ENCODE data around the gene HYKK. TPM values are rescaled to one million over a fixed set of nuclear protein-coding genes. Genes with fewer than 3 reads are reported as not detected.

The HYKK gene
- total and polyA plus RNA-seq, 9 of the 15 experiments (the other 6 are each of a cell fraction or from before 2014, with no cell fraction given): 1.9 to 6.1 (median 4.3) TPM

- ChIA-PET CTCF (ENCODE audit: low intra/inter-chr PET ratio) (no interaction called here), POLR2A (no interaction called here)
- DNase-seq (ENCODE audit: extremely low read depth in 1 of 4, low spot score in 3 of 4) (no peak), ATAC-seq (no peak), FAIRE-seq (peak; percentile 51)
- BruUV-seq (replicated peaks): no TSS peak
- H4K20me1 ChIP-seq (replicated peaks; ENCODE audit: control insufficient read depth, insufficient read depth, low read length): no peaks in the 10 kb centered on the region
- intact Hi-C loops (cut with micrococcal nuclease) (no loop called here), in situ Hi-C loops (cut with MboI) (no loop called here)
- no peak overlapping the region for H3K4me2 ChIP-seq (ENCODE audit: insufficient read depth, low read length)
- H3K27ac ChIP-seq (ENCODE audit: extremely low read depth, low read depth, low read length): no peak overlapping the region
- TF ChIP-seq HMBOX1 (IDR thresholded peaks at IDR 0.05) (peak; percentile 21; the same call in 1 of the 2 replicates), SRSF7 (optimal IDR thresholded peaks at IDR 0.05; ENCODE audit: low read depth, low read length) (no peak), POLR2G (IDR thresholded peaks at IDR 0.05; ENCODE audit: low read depth, low read length) (no peak)
- H3K79me2 ChIP-seq (ENCODE audit: control insufficient read depth, insufficient read depth, low read length): peaks cover 4% of the 10 kb centered on the region; the same call in 1 of the 3 replicates
- H3K9ac ChIP-seq (ENCODE audit: insufficient read depth in 1 of 2, low read depth in 2 of 2, low read length in 2 of 2): no peak overlapping the region
- no peak overlapping the region for H3K4me3 ChIP-seq
- H3K36me3 ChIP-seq (ENCODE audit: control insufficient read depth, insufficient read depth, low read length): no peaks in the 10 kb centered on the region
- 48% methylated on average over 5 of the region's 5 CpGs for WGBS (ENCODE audit: insufficient coverage, low coverage, missing lambda C conversion rate)
- H3K4me1 ChIP-seq (replicated peaks in 1 of 2; ENCODE audit: control insufficient read depth in 2 of 2, insufficient read depth in 2 of 2, low read length in 2 of 2): peaks cover 4 to 16% of the 10 kb centered on the region in 2 experiments; a peak in 3 of 5 replicates
- H2AFZ ChIP-seq (ENCODE audit: low read depth, low read length): peak overlapping the region; percentile 20; the same call in 1 of the 2 replicates
- H3K9me3 ChIP-seq (replicated peaks; ENCODE audit: control insufficient read depth, insufficient read depth, low read depth, low read length): no peaks in the 10 kb centered on the region
- 0 out of 5 replicates have a peak, but pooled peaks cover 0 to 7% of the 10 kb centered on the region in 2 experiments for H3K27me3 ChIP-seq (ENCODE audit: control insufficient read depth in 2 of 2, insufficient read depth in 2 of 2, low read length in 2 of 2)
- no peaks in the 10 kb centered on the region for H3K9me1 ChIP-seq (ENCODE audit: control insufficient read depth, insufficient read depth, low read length)
Observed at GRCh38 chr15:78561490-78561889, 54.1 kb downstream of the HYKK start.

- WGBS (ENCODE audit: insufficient coverage, low coverage, missing lambda C conversion rate): 27% methylated on average over 2 of the region's 2 CpGs
- Histone ChIP-seq H3K9me3 (replicated peaks; ENCODE audit: control insufficient read depth, insufficient read depth, low read depth, low read length) (no peaks in the 10 kb centered on the region), H3K4me1 (replicated peaks in 1 of 2; ENCODE audit: control insufficient read depth in 2 of 2, insufficient read depth in 2 of 2, low read length in 2 of 2) (peaks cover 8 to 22% of the 10 kb centered on the region in 2 experiments; a peak in 4 of 5 replicates), H3K27ac (ENCODE audit: extremely low read depth, low read depth, low read length) (no peak overlapping the region), H3K9ac (ENCODE audit: insufficient read depth in 1 of 2, low read depth in 2 of 2, low read length in 2 of 2) (no peak overlapping the region), H3K27me3 (ENCODE audit: control insufficient read depth in 2 of 2, insufficient read depth in 2 of 2, low read length in 2 of 2) (0 out of 5 replicates have a peak, but pooled peaks cover 0 to 7% of the 10 kb centered on the region in 2 experiments), H3K36me3 (ENCODE audit: control insufficient read depth, insufficient read depth, low read length) (no peaks in the 10 kb centered on the region), H3K4me2 (ENCODE audit: insufficient read depth, low read length) (no peak overlapping the region), H3K4me3 (no peak overlapping the region), H3K9me1 (ENCODE audit: control insufficient read depth, insufficient read depth, low read length) (no peaks in the 10 kb centered on the region), H4K20me1 (replicated peaks; ENCODE audit: control insufficient read depth, insufficient read depth, low read length) (no peaks in the 10 kb centered on the region), H2AFZ (ENCODE audit: low read depth, low read length) (no peak overlapping the region), H3K79me2 (ENCODE audit: control insufficient read depth, insufficient read depth, low read length) (peaks cover 4% of the 10 kb centered on the region; the same call in 2 of the 3 replicates)
- DNase-seq (ENCODE audit: extremely low read depth in 1 of 4, low spot score in 3 of 4): no peak
- no peak for ATAC-seq
- in situ Hi-C loops (cut with MboI): no loop called here
- ChIA-PET CTCF (ENCODE audit: low intra/inter-chr PET ratio) (no interaction called here), POLR2A (interaction anchor here (5.4 kb wide), 1 partner anchor 13 kb away, joined by 62 read pairs; no protein-coding TSS in a partner anchor)
- intact Hi-C loops (cut with micrococcal nuclease): no loop called here
- no peak for FAIRE-seq
- BruUV-seq (replicated peaks): no TSS peak
- no peak for TF ChIP-seq ATF1 (CRISPR knock-in tag; IDR thresholded peaks at IDR 0.05)
- TF ChIP-seq ATF1 (tag; IDR thresholded peaks at IDR 0.05): no peak
- TF ChIP-seq DDX20 (tag; IDR thresholded peaks at IDR 0.05; ENCODE audit: low read depth): no peak
- TF ChIP-seq UBTF (IDR thresholded peaks at IDR 0.05; ENCODE audit: borderline replicate concordance in 1 of 2, low read depth in 2 of 2, low read length in 2 of 2): no peak
- TF ChIP-seq HIVEP1 (CRISPR knock-in tag; IDR thresholded peaks at IDR 0.05): no peak
- no peak for TF ChIP-seq KLF13 (tag; IDR thresholded peaks at IDR 0.05; ENCODE audit: borderline replicate concordance, low read depth)
- TF ChIP-seq GABPA (tag; conservative IDR thresholded peaks at IDR 0.05; ENCODE audit: low read depth): no peak
- TF ChIP-seq ZNF408 (CRISPR knock-in tag; IDR thresholded peaks at IDR 0.05; ENCODE audit: low read depth): no peak
- no peak for TF ChIP-seq ZNF12 (CRISPR knock-in tag; IDR thresholded peaks at IDR 0.05)
Observed at GRCh38 chr15:78563092-78563491, 55.7 kb downstream of the HYKK start.
